GM12891 (cell line): Measurements from ENCODE around the gene ICAM3.
"Not testable (repeated sequence)": the region's sequence is repeated elsewhere in the genome, so short reads cannot be mapped to it uniquely, and the experiment has no call there.

Source experiments
- DNase-seq: peaks from one replicate; pipeline ENCODE4 v3.0.0; 2011; ENCODE audit warnings: low spot score; ENCODE audit not compliant: insufficient read length
- FAIRE-seq: peaks from 2 replicates; lab custom pipeline; 2011; peaks lifted over from hg19 to GRCh38; lab: Jason Lieb, UNC
- PAX5 ChIP-seq: IDR thresholded peaks from 2 replicates; pipeline ENCODE4 v1.6.1; 2011; ENCODE audit warnings: low read length, moderate library complexity, mild to moderate bottlenecking; ENCODE audit not compliant: insufficient read depth, severe bottlenecking
- POLR2A ChIP-seq: IDR thresholded peaks from 2 replicates; pipeline ENCODE4 v1.6.1; 2011; ENCODE audit warnings: low read depth, low read length, control low read depth
- POLR2AphosphoS5 ChIP-seq: IDR thresholded peaks from 2 replicates; pipeline ENCODE4 v1.6.1; 2011; ENCODE audit warnings: low read depth, low read length, control low read depth
- POU2F2 ChIP-seq: IDR thresholded peaks from 2 replicates; pipeline ENCODE4 v1.6.1; 2011; ENCODE audit warnings: low read depth, mild to moderate bottlenecking, control low read depth, low read length, moderate library complexity
- SPI1 ChIP-seq: IDR thresholded peaks from 2 replicates; pipeline ENCODE4 v1.6.1; 2011; ENCODE audit warnings: low read depth, low read length, control low read depth
- TAF1 ChIP-seq: IDR thresholded peaks from 2 replicates; pipeline ENCODE4 v1.6.1; 2011; ENCODE audit warnings: low read depth, low read length, control low read depth

Gene ICAM3

DNA sequence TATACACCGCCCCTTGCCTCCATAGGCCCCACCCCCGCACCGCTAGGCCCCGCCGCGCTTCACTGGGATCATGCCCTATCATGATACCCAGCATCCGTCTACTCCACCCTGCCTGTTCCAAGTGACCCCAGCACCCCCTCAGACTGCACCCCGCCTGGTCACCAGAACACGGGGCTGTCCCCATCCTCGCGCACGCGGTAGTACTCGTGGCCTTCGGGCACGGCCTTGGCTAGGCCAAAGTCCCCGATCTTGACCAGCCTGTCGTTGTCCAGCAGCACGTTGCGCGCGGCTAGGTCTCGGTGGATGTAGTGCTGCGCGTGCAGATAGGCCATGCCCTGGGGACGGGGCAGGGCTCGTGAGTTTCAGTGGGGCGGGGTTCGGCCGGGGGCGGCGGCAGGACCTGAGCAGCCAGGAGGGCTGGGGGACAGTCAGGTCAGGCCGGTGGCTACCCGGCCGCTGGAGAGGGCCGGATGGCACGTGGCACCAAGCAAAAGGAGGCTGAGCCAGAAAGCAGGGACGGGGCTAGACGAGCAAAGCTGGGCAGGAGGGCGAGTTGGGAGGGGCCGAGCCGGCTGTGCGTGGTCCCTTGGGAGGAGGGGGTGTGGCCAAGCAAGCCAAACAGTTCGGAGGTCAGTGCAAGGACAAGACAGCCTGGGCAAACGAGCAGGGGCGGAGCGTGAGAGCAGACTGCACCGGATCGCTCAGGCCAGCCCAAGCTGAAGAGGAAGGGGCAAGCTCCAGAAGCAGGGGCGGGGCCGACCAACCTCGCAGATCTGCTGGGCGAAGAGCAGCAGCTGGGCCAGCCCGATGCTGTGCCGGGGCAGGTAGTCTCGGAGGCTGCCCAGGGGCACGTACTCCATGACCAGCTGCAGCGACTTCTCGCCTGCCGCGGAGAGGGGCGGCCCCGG, 13.6 kb upstream of the ICAM3 start:
- DNase-seq, result no peak
- TF ChIP-seq PAX5 (no peak), POLR2AphosphoS5 (no peak), TAF1 (no peak), SPI1 (no peak), POLR2A (no peak), POU2F2 (no peak)
- FAIRE-seq, result no peak

DNA sequence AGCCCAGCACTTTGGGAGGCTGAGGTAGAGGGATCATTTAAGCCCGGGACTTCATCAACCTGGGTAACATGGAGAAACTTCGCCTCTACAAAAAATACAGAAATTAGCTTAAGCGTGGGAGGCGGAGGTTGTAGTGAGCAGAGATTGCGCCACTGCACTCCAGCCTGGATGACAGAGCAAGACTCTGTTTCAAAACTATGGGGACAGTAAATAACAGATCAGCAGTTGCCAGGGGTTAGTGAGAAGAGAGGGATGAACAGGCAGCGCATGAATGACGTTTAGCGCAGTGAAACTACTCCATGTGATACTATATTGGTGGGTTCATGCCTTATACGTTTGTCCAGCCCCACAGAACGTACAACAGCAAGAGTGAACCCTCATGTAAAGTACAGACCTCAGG, 7.1 kb upstream of the ICAM3 start:
- DNase-seq (no peak), FAIRE-seq (no peak)
- no peak for TF ChIP-seq POLR2A
- no peak for TF ChIP-seq PAX5
- TF ChIP-seq TAF1, result no peak
- no peak for TF ChIP-seq POLR2AphosphoS5
- no peak for TF ChIP-seq POU2F2
- TF ChIP-seq SPI1, result no peak

DNA sequence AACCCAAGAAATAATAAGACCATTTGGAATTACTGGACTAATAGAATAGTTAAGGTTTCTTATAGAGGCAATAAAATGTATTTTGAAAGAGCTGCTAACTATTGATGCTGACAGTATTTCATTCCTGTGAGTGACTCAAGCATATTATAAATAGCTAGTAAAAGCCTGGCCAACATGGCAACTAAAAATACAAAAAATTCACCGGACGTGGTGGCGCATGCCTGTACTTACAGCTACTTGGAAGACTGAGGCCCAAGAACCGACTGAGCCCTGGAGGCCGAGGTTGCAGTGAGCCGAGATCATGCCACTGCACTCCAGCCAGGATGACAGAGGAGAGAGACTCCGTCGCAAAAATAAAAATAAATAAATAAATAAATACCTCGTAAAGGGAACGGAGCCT, 5.4 kb upstream of the ICAM3 start:
- FAIRE-seq (no peak), DNase-seq (no peak)
- TF ChIP-seq POU2F2 (no peak), TAF1 (no peak), POLR2A (no peak), PAX5 (no peak), POLR2AphosphoS5 (no peak), SPI1 (no peak)

DNA sequence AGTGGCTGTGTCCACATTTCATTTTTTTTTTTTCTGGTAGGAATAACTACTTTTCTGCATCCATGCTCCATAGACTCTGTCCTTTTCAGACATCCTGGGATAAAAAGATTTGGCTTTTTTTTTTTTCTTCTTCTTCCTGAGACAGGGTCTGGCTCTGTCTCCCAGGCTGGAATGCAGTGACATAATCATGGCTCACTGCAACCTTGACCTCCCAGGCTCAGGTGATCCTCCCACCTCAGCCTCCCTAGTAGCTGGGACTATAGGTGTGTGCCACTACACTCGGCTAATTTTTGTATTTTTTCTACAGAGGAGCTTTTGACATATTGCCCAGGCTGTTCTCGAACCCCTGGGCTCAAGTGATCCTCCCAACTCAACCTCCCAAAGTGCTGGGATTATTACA, 4.1 kb upstream of the ICAM3 start:
- FAIRE-seq (no peak), DNase-seq (no peak)
- TF ChIP-seq TAF1, result no peak
- no peak for TF ChIP-seq POLR2A
- TF ChIP-seq PAX5, result no peak
- TF ChIP-seq SPI1, result no peak
- TF ChIP-seq POU2F2, result no peak
- no peak for TF ChIP-seq POLR2AphosphoS5

DNA sequence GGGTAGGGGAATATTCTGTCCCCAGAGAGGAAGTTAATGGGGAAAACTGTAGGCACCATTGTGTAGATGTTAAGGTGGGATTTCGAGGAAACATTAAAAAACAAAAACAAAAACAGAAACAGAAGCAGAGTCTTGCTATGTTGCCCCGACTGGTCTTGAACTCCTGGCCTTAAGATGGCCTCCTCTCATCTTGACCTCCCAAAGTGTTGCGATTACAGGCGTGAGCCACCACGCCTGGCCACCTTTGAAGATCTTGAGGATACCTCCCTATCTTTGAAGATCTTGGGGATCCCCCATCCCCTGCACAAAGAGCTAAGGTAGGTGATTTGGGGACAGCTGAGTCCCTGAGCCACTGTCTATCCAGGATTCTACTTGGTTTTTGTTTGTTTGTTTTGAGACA, 553 bp upstream of the ICAM3 start:
- TF ChIP-seq TAF1 (no peak), POLR2A (no peak), POLR2AphosphoS5 (no peak), SPI1 (no peak), POU2F2 (no peak), PAX5 (no peak)
- no peak for DNase-seq
- no peak for FAIRE-seq

DNA sequence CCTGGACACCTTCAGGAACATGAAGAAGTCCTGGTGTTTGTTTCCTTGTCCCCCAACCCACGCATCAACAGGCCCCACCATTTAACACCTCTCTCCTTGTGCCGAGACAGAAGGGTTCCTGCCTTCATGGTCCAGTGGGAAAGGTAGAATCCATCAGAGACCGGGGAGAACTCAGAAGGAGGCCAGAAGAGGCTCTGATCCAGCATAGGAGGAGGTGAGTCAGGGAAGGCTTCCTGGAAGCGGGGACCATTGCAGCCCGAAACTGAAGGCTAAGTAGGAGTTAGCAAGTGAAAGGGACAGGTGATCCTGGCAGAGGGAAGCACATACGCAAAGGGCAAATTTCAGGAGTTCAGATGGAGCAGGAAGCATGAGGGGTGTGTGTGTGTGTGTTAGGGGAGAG, 484 bp downstream of the ICAM3 start:
- FAIRE-seq (no peak), DNase-seq (no peak)
- TF ChIP-seq TAF1 (no peak), POU2F2 (no peak), POLR2A (no peak), SPI1 (no peak), POLR2AphosphoS5 (no peak), PAX5 (no peak)

DNA sequence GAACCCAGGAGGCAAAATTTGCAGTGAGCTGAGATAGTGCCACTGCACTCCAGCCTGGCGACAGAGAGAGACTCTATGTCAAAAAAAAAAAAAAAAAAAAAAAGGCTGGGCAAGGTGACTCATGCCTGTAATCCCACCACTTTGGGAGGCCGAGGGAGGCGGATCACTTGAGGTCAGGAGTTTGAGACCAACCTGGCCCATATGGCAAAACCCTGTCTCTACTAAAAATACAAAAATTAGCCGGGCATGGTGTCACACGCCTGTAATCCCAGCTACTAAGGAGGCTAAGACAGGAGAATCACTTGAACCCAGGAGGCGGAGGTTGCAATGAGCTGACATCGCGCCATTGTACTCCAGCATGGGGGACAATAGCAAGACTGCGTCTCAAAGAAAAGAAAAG, 2.7 kb downstream of the ICAM3 start:
- DNase-seq, FAIRE-seq: not testable (repeated sequence)

DNA sequence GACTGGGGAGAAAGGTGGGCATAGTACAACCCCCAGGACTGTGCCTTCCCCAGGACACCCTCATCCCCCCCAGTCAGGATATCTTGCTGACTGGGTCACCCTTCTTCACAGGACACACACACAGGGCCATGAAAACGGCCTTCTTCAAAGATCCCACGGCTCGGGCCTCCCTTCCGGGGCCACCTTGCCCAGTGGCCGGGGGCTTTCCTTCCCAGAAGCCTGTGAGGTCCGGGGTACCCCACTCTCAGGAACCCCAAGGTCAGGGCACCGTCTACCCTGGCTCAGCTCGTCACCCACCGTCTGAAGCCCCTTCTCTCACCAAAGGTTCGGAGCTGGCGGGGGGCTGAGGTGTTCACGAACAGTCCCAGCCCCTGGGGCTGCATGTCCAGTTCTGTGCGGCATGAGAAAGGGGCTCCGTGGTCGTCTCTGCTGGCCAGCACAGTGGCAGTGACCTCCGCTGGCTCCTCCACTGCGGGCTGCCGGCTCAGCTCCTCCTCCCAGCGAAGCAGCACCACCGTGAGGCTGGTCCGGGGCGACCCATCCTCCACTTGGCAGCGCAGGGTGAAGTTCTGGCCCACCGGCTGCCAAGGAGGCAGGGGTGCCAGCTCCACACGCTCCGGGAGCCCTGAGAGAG, 4.0 kb downstream of the ICAM3 start:
- no peak for FAIRE-seq
- TF ChIP-seq POLR2A, result no peak
- TF ChIP-seq POLR2AphosphoS5, result no peak
- TF ChIP-seq POU2F2, result no peak
- TF ChIP-seq SPI1, result no peak
- TF ChIP-seq PAX5, result no peak
- TF ChIP-seq TAF1, result no peak
- no peak for DNase-seq

DNA sequence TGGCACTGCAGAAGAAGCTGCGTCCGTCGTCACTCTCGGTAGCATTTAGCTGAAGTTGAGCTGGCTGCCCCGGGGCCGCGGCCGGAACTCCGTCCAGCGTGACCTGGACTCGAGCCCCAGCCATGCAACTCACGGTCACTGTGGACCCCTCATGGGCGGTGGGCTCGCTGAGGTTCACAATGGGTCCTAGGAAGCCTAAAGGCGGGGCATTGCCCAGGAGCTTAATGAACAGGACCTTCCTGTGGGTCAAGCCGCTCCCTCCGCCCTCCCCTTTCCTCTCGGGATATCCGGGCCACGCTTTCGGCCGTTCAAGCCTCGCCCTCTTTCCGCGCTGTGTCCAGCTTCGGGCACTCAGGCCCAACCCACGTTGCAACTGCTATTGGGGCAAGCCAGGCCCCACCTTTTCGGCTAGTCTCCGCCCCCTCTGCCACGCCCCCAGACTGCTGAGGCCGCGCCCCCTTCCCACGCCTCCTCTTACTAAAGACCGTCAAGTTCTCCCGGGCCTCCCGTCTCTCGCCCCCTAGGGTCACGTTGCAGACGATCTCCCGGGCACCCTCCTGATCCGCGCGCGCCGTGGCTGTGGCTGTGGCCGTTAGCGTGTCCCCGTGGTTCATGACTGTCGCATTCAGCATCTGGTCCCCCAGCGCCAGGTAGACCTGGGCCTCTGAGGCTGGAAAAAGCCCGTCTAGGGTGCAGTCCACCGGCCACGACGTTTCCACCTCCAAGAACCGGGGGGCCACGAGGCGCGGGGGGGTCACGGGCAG, 4.7 kb downstream of the ICAM3 start:
- TF ChIP-seq PAX5 (no peak), SPI1 (no peak), POU2F2 (no peak), POLR2A (no peak), POLR2AphosphoS5 (no peak), TAF1 (no peak)
- DNase-seq (no peak), FAIRE-seq (no peak)
